GM20000 (cell line): ENCODE measurements around the gene PEA15.

Experiments
- DNase-seq: peaks from one replicate; pipeline ENCODE4 v3.0.0; 2012; ENCODE audit warnings: low spot score
- CTCF ChIP-seq: IDR thresholded peaks from 2 replicates; pipeline ENCODE4 v1.5.1; 2012; ENCODE audit warnings: mild to moderate bottlenecking, control low read depth; ENCODE audit errors: extremely low read depth, missing control alignments

Gene PEA15

GRCh38 chr1:160162931-160163330 is 42.3 kb upstream of the PEA15 start:
- no peak for TF ChIP-seq CTCF
- no peak for DNase-seq

- no peak for TF ChIP-seq CTCF
- no peak for DNase-seq
Observed at GRCh38 chr1:160163615-160164014, 41.6 kb upstream of the PEA15 start.

GRCh38 chr1:160164121-160164520 is 41.1 kb upstream of the PEA15 start:
- DNase-seq: no peak
- TF ChIP-seq CTCF: no peak

GRCh38 chr1:160166166-160166868 is 38.9 kb upstream of the PEA15 start:
- no peak for DNase-seq
- no peak for TF ChIP-seq CTCF

- DNase-seq: no peak
- no peak for TF ChIP-seq CTCF
Observed at GRCh38 chr1:160167056-160167455, 38.1 kb upstream of the PEA15 start.

- no peak for DNase-seq
- no peak for TF ChIP-seq CTCF
Observed at GRCh38 chr1:160167580-160167979, 37.6 kb upstream of the PEA15 start.

- no peak for DNase-seq
- no peak for TF ChIP-seq CTCF
Observed at GRCh38 chr1:160168016-160168415, 37.2 kb upstream of the PEA15 start.
